Dermis microvascular lymphatic vessel endothelial cell (primary cell): ENCODE measurements around the gene PRSS33. TPM values are rescaled to one million over a fixed set of nuclear protein-coding genes. Genes with fewer than 3 reads are reported as not detected.

Experiments
- DNase-seq, 2 donors: peaks; one replicate each; pipeline versions ENCODE4 v3.0.0 to v3.0.0-alpha.2; 2010; ENCODE audit warnings: low read depth in 2 of 2
- total RNA-seq: library from RNA; depleted of rRNA; stranded (reverse); fragments of >200 nt; gene quantifications from 2 replicates; pipeline ENCODE4 v1.2.1, GENCODE V29; 2014

Gene PRSS33
- total RNA-seq, 1 donor from 2014 or later = not detected

DNA sequence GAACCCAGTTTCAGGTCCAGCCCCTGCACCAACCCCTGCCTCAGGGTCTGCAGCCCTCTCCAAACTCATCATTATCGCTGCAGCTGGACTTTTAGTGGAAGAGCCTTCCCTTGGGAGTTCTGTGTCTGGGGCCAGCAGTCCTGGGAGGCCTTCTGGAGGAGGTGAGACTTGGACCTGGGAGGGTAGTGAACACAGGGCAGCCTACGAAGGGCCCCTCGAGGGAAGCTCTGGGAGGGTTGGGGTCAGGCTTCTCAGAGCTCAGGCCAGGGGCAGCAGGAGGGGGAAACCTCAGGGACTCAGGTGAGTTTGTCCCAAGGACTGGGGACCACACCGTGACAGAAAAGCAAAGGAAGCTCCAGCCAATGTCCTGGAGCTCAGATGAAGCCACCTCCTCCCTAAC is 46.2 kb downstream of the PRSS33 start:
- DNase-seq = no peak

DNA sequence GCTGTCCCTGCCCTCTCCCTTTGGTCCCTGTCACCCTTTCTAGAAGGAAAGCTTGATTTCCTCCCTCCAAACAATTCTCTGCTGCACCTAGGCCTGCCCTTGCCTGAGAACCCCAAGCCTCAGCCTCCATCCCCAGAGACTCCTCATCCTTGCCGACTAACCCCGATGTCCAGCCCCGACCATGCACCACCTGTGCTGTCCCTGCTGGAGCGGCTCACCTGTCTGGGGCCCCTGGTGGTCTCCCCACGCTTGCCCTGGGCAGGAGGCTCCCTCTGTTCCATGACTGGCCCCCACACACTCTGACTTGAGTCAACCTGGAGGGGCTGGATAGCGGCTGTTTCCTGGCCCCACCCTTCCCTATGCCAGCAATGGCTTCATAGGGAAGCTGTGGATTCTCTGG is 46.9 kb downstream of the PRSS33 start:
- DNase-seq = no peak

DNA sequence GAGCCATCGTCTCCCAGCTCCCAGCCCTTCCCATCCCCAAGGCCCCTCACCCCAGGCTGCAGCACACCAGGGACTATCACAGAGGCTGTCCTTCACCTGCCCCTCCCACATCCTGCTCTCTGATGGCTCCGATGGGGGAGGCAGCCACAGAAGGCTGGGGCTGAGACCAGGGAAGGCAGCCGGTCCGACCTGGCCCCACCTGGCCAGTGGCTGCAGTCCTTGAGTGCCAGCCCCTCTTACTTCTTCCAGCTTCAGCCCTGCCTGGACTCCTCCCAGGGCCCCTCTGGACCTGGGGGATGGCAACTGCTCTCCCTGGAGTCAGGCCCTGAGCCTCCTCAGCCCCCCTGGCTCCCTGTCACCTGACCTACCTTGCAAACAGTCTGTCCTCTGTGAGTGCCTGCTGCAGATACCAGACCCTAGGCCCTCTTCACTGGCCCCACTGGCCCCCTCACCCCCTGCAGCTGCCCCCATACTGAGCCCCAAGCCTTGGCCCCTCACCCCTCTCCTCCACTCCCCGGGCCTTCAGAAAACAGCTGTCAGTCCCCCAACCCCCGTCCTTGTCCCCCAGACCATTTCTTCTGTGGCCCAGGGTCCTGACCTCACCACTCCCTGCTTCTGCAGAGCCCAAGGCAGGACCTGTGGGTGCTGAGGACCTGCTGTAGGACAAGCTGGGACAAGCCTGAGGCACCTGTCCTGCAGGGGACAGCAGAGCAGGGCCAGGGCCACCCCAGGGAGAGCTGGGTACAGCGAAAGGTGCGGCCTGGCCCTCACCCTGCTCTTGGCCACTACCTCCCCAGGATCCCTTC is 47.5 kb downstream of the PRSS33 start:
- no peak for DNase-seq

DNA sequence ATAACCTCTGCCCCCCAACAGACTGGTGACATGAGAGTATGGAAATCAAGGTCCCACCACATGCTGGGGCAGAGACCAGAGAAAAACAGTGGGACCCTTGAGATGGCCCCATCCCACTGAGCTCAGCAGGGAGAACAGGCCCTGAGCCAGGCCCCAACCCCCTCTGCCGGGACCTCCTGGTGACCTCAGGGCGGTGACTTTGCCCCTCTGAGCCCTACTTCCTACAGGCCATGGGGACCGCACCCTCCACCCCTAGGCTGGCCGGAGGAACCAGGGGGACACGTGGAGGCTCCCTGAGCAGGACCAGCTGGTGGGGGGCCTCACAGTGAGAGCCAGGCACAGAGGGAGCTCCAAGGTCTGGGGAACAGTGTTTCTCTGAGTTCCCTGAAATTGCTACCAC is 48.7 kb downstream of the PRSS33 start:
- no peak for DNase-seq

DNA sequence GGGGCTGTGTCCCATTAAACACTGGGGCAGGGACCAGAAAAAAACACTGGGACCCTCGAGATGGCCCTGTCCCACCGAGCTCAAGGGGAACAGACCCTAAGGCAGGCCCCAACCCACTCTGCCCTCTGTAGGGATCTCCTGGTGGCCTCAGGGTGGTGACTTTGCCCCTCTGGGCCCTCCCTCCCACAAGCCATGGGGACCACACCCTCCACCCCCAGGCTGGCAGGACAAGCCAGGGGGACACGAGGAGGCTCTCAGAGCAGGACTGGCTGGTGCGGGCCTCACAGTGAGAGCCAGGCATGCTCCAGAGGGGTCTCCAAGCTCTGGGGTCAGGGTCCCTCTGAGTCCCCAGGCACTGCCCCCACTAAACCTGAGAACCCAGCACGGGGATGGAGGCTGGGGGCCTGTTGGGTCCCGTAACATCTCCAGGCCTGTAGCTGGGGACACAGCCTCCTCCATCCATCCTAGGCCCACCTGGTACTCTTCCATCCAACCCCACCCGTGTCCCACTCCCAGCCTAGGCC is 49.4 kb downstream of the PRSS33 start:
- DNase-seq = no peak

DNA sequence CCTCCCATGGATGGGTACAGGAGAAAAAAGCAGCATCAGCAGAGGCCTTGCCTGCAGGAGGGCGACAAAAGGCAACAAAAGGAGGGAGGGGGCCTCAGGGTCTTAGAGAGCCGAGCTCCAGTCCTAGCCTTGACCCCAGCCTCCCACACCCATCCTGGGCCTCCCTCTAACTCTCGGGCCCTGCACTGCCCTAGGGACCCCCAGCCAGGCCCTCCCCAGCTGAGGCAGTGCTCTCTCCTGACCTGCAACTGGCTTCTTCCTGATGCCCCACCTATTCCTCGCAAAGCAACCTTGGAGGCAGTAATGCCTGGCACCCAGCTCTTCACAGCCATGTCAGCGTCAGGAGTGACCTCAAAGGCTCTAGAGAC is 50.1 kb downstream of the PRSS33 start:
- no peak for DNase-seq

DNA sequence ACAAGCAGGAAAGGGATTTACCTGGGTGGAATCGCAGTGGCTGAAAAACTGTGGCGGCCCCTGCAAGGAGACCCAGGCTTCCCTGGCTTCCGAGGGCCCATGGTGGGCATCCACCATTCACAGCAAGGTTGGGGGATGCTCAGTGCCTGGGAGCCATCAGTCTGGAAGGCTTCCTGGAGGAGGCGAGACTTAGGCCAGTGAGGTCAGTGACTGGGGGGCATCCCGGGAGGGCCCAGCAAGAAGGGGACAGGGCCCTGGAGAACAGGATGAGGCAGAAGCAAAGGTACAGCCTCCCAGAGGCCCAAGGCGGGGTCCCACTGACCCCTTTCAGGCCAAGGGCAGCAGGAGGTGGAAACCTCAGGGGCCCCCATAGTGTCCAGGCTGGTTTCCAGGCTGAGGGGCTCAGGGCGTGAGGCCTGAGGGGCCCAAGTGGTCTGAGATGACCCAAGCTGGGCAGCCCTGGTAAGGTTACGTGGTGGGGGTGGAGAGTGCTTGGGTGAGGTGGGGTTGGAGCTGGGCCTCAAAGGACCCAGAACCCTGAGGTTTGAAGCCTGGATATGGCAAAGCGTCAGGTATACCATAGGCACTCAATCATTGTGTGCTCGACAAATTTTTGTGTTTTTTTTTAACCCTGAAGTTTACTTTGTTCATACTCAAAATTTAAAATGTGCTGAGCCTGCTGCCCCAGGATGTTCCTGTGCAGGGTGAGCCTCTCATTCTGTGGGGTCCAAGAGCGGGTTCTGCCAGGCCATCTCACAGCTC is 50.7 kb downstream of the PRSS33 start:
- DNase-seq = no peak

DNA sequence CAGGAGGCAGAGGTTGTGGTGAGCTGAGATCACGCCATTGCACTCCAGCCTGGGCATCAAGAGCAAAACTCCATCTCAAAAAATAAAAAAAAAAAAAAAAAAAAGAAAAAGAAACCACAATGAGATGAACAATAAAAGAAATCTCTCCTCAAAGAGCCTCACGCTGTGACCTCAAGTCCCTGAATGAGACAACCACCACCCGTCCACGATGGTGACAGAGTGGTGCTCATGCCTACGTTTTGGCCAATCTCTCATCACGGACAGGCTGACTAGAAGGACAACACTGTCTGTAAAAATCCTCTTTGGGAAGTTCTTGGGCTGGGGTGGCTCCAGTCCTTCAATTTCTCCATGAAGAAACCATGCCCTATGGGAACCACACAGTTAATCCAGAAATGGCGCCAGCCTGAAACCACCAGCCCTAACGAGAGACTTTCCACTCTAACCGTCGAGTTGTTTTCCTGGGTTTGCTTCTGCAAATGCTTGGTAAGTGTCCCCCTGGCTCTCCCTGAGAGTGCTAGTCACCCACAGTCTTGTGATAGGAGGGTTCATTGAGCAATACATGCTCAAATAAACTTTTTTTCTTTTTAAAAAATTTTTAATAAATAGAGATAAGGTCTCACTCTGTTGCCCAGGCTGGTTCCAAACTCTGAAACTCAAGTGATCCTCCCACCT is 52.4 kb downstream of the PRSS33 start:
- DNase-seq = no peak

Other genes starting within 250 kb of the PRSS33 start
- 12.8 and 17.1 TPM in 2 replicates for gene PDPK1, start 249.5 kb downstream of the PRSS33 start, total RNA-seq
- 14.4 and 19.3 TPM in 2 replicates for gene KCTD5, start 105.0 kb downstream of the PRSS33 start, total RNA-seq
- 0.13 and 0.25 TPM in 2 replicates for gene PRSS27, start 67.3 kb downstream of the PRSS33 start, total RNA-seq
- gene SRRM2, start 34.9 kb downstream of the PRSS33 start, total RNA-seq = 23.0 and 48.4 TPM in 2 replicates
- gene ELOB, start 10.3 kb downstream of the PRSS33 start, total RNA-seq = 224 and 321 TPM in 2 replicates
- gene PRSS41, start 10.9 kb upstream of the PRSS33 start, total RNA-seq = not detected in 2 replicates
- 0.89 and 1.8 TPM in 2 replicates for gene PRSS21, start 29.7 kb upstream of the PRSS33 start, total RNA-seq
- 0.13 TPM in 1 of 2 replicates, not detected in the other for gene ZG16B, start 42.7 kb upstream of the PRSS33 start, total RNA-seq
- gene PRSS22, start 70.6 kb upstream of the PRSS33 start, total RNA-seq = not detected in 2 replicates
- gene FLYWCH2, start 95.7 kb upstream of the PRSS33 start, total RNA-seq = 31.5 and 33.1 TPM in 2 replicates
- gene FLYWCH1, start 124.4 kb upstream of the PRSS33 start, total RNA-seq = 19.0 and 26.6 TPM in 2 replicates
- not detected in 2 replicates for gene KREMEN2, start 176.7 kb upstream of the PRSS33 start, total RNA-seq
- gene PAQR4, start 181.8 kb upstream of the PRSS33 start, total RNA-seq = 4.8 and 7.4 TPM in 2 replicates
- 2.5 and 3.6 TPM in 2 replicates for gene PKMYT1, start 192.9 kb upstream of the PRSS33 start, total RNA-seq
- gene CLDN9, start 225.4 kb upstream of the PRSS33 start, total RNA-seq = not detected in 2 replicates
- not detected in 2 replicates for gene CLDN6, start 230.6 kb upstream of the PRSS33 start, total RNA-seq
- gene TNFRSF12A, start 232.8 kb upstream of the PRSS33 start, total RNA-seq = 39.8 and 50.3 TPM in 2 replicates
- gene HCFC1R1, start 236.4 kb upstream of the PRSS33 start, total RNA-seq = 3.1 and 4.4 TPM in 2 replicates
- 22.2 and 24.3 TPM in 2 replicates for gene THOC6, start 236.5 kb upstream of the PRSS33 start, total RNA-seq
- gene BICDL2, start 249.4 kb upstream of the PRSS33 start, total RNA-seq = not detected in 2 replicates